MCF 10A (cell line): ENCODE data around the gene GALNT13. TPM values are rescaled to one million over a fixed set of nuclear protein-coding genes. Genes with fewer than 3 reads are reported as not detected.

Source experiments
- BruUV-seq: library from RNA; stranded (reverse); fragments of 400-500 nt; replicated peaks from 2 replicates; lab custom pipeline; 2021; lab: Mats Ljungman, UMichigan
- CTCF ChIA-PET: fragments of 300-600 bp; sonication (Branson Sonifier 250); formaldehyde crosslinking; extraction: SDS; loops from one replicate; lab custom pipeline; 2021; ENCODE audit warnings: antibody characterized with exemption, inconsistent platforms; lab: Yijun Ruan, JAX
- POLR2A ChIA-PET: fragments of 300-600, 350-650 bp; sonication (Branson Sonifier 250); formaldehyde crosslinking; extraction: SDS; loops from one replicate; lab custom pipeline; 2020; ENCODE audit warnings: antibody characterized with exemption, inconsistent platforms; lab: Yijun Ruan, JAX
- DNase-seq: peaks from one replicate; pipeline ENCODE4 v3.0.0-alpha.2; 2018; ENCODE audit not compliant: unreplicated experiment
- H3K27ac Mint-ChIP-seq: one replicate; pipeline ENCODE4 v1.8.0; 2022; ENCODE audit warnings: mild to moderate bottlenecking, low read depth, mixed read lengths; ENCODE audit not compliant: unreplicated experiment
- H3K27me3 Mint-ChIP-seq: one replicate; pipeline ENCODE4 v1.8.0; 2022; ENCODE audit warnings: mixed read lengths; ENCODE audit not compliant: insufficient read depth, unreplicated experiment
- H3K36me3 Mint-ChIP-seq: one replicate; pipeline ENCODE4 v1.8.0; 2022; ENCODE audit warnings: mild to moderate bottlenecking, moderate library complexity, mixed read lengths; ENCODE audit not compliant: insufficient read depth, unreplicated experiment
- H3K4me1 Mint-ChIP-seq: one replicate; pipeline ENCODE4 v1.8.0; 2022; ENCODE audit warnings: mixed read lengths; ENCODE audit not compliant: insufficient read depth, unreplicated experiment
- H3K4me3 Mint-ChIP-seq: one replicate; pipeline ENCODE4 v1.8.0; 2022; ENCODE audit warnings: mild to moderate bottlenecking, moderate library complexity, mixed read lengths; ENCODE audit not compliant: unreplicated experiment
- H3K9me3 Mint-ChIP-seq: one replicate; pipeline ENCODE4 v1.8.0; 2022; ENCODE audit warnings: mixed read lengths; ENCODE audit not compliant: unreplicated experiment
- intact Hi-C: fragments of 100-400 bp; cut with micrococcal nuclease; formaldehyde crosslinking; loops from 2 replicates; pipeline ENCODE4 v1.14.1; 2022
- total RNA-seq: library from RNA; stranded (reverse); gene quantifications from 2 replicates; pipeline ENCODE4 v1.2.3, GENCODE V29; 2022
- TF ChIP-seq, protein P1 (sequence below): fragments of 200-600 bp; IDR thresholded peaks from one replicate; pipeline ENCODE4 v1.8.0; 2022; ENCODE audit warnings: antibody characterized with exemption, mild to moderate bottlenecking; ENCODE audit not compliant: unreplicated experiment

Gene GALNT13
- total RNA-seq, 1 experiment from 2014 or later = 0.54 TPM

DNA sequence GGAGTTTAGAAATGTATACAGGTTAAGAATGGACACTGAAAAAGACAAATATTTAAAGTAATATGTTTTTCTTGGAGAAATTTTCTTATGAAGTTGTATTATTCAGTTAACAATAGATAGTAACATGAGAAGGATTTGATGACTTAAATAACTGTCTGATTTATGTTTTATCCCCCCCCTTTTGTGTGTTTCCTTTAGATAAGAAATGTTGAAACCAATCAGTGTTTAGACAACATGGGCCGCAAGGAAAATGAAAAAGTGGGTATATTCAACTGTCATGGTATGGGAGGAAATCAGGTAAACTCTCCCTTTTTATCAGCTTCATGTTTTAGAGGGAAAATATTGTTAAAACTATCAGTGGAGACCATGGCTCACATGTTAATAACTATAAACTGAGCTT is 537.1 kb downstream of the GALNT13 start:
- H3K36me3 Mint-ChIP-seq = no peaks in the 10 kb centered on the region
- DNase-seq = no peak
- H3K4me1 Mint-ChIP-seq = no peaks in the 10 kb centered on the region
- no peak overlapping the region for H3K27ac Mint-ChIP-seq
- no TSS peak for BruUV-seq
- POLR2A ChIA-PET = interaction anchor here (0.6 kb wide), 1 partner anchor 799 kb away, joined by 3 read pairs; no protein-coding TSS in a partner anchor
- intact Hi-C loops = no loop called here
- H3K27me3 Mint-ChIP-seq = peaks cover 100% of the 10 kb centered on the region
- CTCF ChIA-PET = interaction anchor here (0.6 to 0.7 kb wide), 2 partner anchors 37 to 39 kb away, joined by 3 read pairs; no protein-coding TSS in a partner anchor
- no peak overlapping the region for H3K4me3 Mint-ChIP-seq
- TF ChIP-seq, protein P1, sequence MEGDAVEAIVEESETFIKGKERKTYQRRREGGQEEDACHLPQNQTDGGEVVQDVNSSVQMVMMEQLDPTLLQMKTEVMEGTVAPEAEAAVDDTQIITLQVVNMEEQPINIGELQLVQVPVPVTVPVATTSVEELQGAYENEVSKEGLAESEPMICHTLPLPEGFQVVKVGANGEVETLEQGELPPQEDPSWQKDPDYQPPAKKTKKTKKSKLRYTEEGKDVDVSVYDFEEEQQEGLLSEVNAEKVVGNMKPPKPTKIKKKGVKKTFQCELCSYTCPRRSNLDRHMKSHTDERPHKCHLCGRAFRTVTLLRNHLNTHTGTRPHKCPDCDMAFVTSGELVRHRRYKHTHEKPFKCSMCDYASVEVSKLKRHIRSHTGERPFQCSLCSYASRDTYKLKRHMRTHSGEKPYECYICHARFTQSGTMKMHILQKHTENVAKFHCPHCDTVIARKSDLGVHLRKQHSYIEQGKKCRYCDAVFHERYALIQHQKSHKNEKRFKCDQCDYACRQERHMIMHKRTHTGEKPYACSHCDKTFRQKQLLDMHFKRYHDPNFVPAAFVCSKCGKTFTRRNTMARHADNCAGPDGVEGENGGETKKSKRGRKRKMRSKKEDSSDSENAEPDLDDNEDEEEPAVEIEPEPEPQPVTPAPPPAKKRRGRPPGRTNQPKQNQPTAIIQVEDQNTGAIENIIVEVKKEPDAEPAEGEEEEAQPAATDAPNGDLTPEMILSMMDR = no peak
- H3K9me3 Mint-ChIP-seq = no peaks in the 10 kb centered on the region

DNA sequence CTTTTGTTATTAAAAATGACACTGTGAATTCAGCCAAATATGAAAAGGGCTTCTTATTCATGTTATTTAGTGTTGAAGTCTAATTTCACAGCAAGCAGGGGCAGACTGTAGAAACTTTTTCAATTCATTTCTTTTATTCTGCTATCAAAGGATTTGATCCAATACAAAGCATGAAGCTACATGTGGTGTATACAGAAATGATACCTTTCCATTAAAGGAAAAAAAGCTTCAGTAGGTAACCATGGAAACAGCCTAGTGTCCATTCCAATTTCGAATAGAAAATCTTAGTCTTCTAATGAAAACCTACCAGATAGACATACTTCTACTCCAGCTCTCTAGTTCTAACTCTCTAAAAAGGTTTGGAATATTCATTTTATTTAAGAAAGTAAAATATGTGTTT is 550.5 kb downstream of the GALNT13 start:
- no peaks in the 10 kb centered on the region for H3K9me3 Mint-ChIP-seq
- ChIA-PET CTCF (no interaction called here), POLR2A (no interaction called here)
- BruUV-seq = no TSS peak
- no peaks in the 10 kb centered on the region for H3K4me1 Mint-ChIP-seq
- intact Hi-C loops = no loop called here
- no peaks in the 10 kb centered on the region for H3K36me3 Mint-ChIP-seq
- TF ChIP-seq, protein P1 = no peak
- no peak overlapping the region for H3K27ac Mint-ChIP-seq
- peaks cover 59% of the 10 kb centered on the region for H3K27me3 Mint-ChIP-seq
- DNase-seq = no peak
- no peak overlapping the region for H3K4me3 Mint-ChIP-seq

DNA sequence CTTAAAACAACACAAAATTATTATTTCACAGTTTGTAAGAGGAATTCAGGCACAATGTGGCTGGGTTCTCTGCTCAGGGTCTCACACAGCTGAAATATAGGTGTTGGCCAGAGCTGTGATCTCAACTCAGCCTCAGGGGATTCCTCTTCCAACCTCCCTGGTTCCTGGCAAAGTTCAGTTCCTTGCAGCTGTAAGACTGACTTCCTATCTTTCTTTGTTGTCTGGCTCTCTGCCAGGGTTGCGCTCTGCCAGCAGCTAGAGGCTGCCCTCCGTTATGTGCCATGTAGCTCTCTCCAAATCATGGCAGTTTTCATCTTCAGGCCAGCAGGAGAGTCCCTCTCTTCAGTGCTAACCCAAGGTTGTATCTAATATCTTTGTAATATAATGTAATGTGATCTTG is 554.3 kb downstream of the GALNT13 start:
- TF ChIP-seq, protein P1 = no peak
- ChIA-PET CTCF (no interaction called here), POLR2A (no interaction called here)
- no peaks in the 10 kb centered on the region for H3K9me3 Mint-ChIP-seq
- DNase-seq = peak; percentile 40
- no peak overlapping the region for H3K4me3 Mint-ChIP-seq
- H3K27ac Mint-ChIP-seq = no peak overlapping the region
- no peaks in the 10 kb centered on the region for H3K4me1 Mint-ChIP-seq
- peaks cover 68% of the 10 kb centered on the region for H3K27me3 Mint-ChIP-seq
- intact Hi-C loops = no loop called here
- no TSS peak for BruUV-seq
- no peaks in the 10 kb centered on the region for H3K36me3 Mint-ChIP-seq

DNA sequence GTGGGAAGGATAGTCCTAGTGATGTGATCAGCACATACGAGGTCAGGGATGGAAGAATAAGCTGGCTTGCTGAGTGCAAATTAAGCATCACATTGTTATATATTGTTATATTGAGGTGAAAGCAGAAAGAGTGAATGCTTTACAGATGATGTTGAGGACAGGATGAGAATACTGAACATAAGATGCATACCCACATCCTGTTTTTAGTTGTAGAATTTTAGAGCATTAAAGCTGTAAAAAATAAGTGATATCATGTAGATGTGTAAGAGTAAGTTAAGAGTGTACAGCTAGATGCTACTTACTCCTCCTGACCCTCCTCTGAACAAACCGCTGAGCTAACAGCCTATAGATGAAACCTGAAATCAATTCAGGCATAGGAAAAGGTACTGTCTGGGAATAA is 555.7 kb downstream of the GALNT13 start:
- BruUV-seq = no TSS peak
- no peaks in the 10 kb centered on the region for H3K36me3 Mint-ChIP-seq
- H3K4me3 Mint-ChIP-seq = no peak overlapping the region
- CTCF ChIA-PET = no interaction called here
- no peak overlapping the region for H3K27ac Mint-ChIP-seq
- intact Hi-C loops = no loop called here
- DNase-seq = no peak
- TF ChIP-seq, protein P1 = no peak
- H3K9me3 Mint-ChIP-seq = no peaks in the 10 kb centered on the region
- POLR2A ChIA-PET = no interaction called here
- no peaks in the 10 kb centered on the region for H3K4me1 Mint-ChIP-seq
- peaks cover 65% of the 10 kb centered on the region for H3K27me3 Mint-ChIP-seq
